ENCODE data around the gene ERP29.
"Not testable (repeated sequence)": the region's sequence is repeated elsewhere in the genome, so short reads cannot be mapped to it uniquely, and the experiment has no call there.

ERP29 gene

GRCh38 chr12:112036614-112037013, 23.4 kb downstream of the ERP29 start:
- DNase-seq (ENCODE audit: low spot score) = not testable (repeated sequence)

GRCh38 chr12:112046003-112046402, 32.8 kb downstream of the ERP29 start:
- no peak for DNase-seq (ENCODE audit: low spot score)

- no peak for DNase-seq (ENCODE audit: low spot score)
These were observed 36.1 kb downstream of the ERP29 start for GRCh38 chr12:112049351-112049750.

DNA sequence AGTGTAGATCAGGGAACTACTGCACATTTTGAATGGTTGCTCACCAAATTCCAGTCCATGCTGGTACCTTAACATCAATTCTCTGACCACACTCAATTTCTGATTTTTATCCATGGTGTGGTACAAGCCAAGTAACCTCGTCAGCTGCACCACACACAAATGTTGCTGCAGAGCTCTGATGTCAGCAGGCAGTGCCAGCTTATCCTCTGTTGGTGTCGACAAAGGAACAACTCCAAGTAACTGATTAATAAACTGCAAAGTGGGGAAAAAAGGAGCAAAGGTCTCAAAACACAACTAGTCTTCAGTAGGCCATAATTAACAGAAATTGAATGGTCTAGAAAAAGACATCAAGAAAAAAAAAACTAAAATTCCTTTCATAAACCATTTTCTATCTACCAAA, 47.9 kb downstream of the ERP29 start:
- no peak for DNase-seq (ENCODE audit: low spot score)

GRCh38 chr12:112063273-112063672, 50.0 kb downstream of the ERP29 start:
- no peak for DNase-seq (ENCODE audit: low spot score)

GRCh38 chr12:112066566-112066965, 53.3 kb downstream of the ERP29 start:
- DNase-seq (ENCODE audit: low spot score) = no peak
